HG02610 (cell line): Measurements from ENCODE around the gene SYT6.
A peak's percentile ranks its signal among the peaks of the same experiment; 100 is the strongest.

Source experiments
- ATAC-seq: cut with Tn5 transposase; IDR thresholded peaks from one replicate; pipeline ENCODE4 v1.9.1; 2021; ENCODE audit warnings: mild to moderate bottlenecking, moderate library complexity; ENCODE audit not compliant: unreplicated experiment

SYT6 gene, protein sequence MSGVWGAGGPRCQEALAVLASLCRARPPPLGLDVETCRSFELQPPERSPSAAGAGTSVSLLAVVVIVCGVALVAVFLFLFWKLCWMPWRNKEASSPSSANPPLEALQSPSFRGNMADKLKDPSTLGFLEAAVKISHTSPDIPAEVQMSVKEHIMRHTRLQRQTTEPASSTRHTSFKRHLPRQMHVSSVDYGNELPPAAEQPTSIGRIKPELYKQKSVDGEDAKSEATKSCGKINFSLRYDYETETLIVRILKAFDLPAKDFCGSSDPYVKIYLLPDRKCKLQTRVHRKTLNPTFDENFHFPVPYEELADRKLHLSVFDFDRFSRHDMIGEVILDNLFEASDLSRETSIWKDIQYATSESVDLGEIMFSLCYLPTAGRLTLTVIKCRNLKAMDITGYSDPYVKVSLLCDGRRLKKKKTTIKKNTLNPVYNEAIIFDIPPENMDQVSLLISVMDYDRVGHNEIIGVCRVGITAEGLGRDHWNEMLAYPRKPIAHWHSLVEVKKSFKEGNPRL

DNA sequence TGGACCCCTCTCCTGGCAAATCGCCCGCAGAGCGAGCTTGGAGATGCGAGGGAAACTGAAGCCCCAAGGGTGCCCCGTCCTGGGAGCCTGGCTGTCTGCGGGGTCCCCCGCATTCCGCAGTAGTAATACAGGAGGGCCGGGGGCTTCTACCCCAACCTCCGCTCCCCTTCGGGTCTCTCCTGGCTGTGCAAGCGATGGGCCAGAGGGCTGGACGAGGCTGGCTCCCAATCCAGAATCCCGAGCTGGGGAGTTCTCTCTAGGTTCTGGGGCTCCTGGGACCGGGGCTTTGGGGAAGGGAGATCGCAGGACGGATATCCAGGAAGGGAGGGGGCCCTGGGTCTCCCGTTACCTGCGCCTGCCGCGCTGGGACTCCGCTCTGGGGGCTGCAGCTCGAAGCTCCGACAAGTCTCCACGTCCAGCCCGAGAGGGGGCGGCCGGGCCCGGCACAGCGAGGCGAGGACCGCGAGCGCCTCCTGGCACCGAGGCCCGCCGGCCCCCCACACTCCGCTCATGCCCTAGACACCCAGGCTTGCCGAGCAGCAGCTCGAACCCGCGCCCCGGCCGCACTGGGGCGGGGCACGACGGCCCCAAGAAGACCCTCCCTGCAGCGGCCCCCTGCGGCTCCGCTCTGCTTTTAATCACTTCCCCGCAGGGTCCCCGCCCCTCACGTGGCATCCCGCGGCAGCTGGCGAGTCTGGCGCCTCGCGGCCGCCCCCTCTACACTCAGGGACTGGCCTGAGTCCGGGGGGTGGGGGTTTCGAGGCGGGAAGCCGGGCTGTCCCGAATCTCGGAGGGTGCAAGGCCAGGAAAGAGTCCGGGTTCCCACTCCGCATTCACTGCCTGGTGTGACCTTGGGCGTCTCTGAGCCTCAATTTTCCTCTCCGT is at the start of gene SYT6:
TSS of gene SYT6 (minus strand) at position 609 of the 885 bp plus-strand sequence. CDS start at position 512, 97 bp downstream.
- no peak for ATAC-seq

GRCh38 chr1:114201486-114201885 is 47.8 kb upstream of the SYT6 start:
- ATAC-seq = no peak

- no peak for ATAC-seq
Observed at GRCh38 chr1:114199017-114199594, 45.4 kb upstream of the SYT6 start.

DNA sequence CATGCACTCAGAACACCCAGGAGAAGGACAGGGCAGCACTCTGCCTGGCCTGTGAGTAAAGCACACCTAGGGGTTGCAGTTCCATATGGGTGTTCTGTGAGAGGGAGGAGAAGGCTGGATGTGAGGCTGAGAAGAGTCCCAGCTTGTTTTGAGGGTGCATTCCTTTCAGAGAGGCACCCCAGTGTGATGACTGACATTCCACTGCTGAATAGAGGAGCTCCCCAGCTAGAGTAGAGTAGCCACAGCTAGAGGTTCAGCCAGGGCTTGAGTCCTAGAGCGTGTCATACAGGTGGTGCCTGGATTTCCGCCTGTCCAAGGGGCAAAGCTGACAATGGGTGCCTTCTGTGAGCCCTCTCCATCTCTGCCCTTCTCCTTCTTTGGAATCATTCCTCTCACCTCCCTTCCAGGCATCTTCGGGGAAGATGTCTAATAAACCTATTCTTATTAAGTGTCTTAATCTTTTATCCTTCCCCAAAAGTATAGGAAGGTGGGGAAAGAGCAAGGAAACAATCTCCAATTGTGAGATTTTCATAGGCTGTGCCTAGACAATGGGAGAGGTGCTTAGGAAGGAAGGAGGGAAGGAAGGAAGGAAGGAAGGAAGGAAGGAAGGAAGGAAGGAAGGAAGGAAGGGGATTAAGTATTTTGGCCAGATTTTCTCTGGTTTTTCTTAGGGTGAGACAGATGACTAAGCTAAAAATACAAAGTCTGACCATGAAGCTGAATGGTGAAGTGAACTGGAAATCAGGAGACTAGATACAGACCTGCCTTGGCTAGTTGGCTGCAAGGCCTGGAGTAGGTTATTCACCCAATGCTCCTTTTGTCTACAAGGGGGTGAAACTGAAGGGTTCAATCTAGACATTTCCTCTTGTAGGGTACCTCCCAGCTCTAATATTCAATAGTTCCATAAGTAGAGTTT is 43.6 kb upstream of the SYT6 start:
- no peak for ATAC-seq

- no peak for ATAC-seq
Observed at GRCh38 chr1:114195819-114196218, 42.1 kb upstream of the SYT6 start.

DNA sequence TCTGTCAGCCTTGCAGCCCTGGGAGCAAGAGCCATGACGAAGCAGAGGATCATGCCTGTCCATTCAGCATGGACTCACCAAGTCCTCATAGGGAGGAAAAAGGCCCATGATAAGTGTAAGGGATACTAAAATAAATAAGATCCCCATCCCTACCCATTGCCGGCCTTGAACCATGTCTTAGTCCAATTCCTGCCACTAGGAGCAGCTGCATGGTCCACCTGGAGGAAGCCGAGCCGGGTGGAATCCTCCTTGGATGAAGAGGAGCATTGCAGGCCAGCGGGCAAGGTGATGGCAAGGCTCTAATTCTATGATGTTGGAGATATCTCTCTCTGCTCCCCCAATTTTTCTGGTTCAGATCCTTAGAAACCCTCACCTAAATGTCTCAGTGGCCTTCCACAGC is 38.7 kb upstream of the SYT6 start:
- ATAC-seq = no peak

DNA sequence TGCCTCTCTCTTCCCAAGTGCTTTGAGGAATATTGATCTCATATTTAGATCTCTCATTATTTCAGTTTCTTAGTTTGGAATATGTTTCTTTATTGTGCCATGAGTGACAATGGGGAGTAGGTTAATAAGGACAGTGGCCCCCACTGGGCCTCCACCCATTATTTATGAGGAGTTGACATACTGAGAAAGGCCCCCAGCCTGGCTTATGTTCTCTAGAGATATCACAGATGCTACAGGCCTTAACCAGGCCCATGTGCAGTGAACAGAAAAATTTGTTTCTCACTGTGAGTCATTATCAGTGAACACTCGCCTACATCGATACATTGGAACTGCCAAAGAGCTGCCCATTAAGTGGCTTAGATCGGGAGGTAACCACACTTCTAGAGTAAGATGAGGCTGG is 35.7 kb upstream of the SYT6 start:
- no peak for ATAC-seq

- ATAC-seq = no peak
Observed at GRCh38 chr1:114181356-114181755, 27.7 kb upstream of the SYT6 start.

DNA sequence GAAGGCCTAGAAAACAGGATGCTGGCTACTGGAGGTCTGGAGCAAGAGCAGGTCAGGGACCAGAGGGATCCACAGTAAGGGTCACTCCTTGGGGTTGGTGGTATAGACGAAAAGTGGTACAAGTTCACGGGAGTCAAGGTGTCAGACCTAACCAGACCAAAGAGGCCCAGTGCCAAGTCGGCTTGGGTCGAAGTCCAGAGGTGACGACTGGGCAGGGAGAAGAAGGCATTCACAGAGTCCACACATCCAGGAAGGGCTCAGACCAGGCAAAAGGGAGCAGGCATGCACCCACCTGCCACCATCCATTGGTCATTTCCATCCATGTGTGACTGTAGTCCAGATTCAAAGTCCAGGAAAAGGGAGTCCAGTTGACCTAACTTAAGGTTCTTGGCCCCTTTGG is 27.1 kb upstream of the SYT6 start:
- no peak for ATAC-seq

DNA sequence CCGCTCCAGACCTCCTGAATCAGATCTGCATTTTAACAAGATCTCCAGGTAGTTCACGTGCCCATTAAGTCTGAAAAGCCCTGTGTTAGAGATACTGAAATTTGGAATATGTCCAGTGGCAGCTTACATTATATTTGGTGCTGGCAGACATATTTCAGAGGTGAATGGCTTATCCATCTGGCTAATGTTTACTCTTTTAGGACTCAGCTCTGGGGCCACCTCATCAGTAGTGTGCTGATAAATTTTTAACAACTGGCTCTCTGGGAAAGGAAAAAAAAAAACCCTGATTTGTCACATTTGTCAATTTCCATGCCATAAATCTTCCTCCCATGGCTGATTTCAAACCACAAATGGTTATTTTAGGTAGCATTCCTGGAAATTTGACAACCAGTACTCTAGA is 25.3 kb upstream of the SYT6 start:
- no peak for ATAC-seq

DNA sequence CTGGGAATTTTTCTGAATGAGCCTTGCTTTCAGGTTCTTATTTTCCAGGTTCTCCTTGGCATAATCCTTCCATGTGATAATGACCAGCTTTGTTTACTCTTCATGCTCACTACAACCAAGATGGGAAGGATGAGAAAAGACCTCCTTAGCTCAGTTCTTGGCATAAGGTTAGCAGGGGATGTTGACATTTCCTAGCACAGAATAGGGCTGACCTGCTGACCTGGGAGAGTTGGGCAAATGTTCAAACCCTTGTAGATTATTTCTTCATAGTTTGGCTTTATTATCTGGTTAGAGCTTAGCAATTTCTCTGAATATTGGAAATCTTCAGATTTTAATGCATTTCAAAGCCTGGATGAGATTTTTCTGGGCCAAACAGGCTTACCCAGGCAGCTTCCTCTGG is 23.6 kb upstream of the SYT6 start:
- ATAC-seq = no peak

DNA sequence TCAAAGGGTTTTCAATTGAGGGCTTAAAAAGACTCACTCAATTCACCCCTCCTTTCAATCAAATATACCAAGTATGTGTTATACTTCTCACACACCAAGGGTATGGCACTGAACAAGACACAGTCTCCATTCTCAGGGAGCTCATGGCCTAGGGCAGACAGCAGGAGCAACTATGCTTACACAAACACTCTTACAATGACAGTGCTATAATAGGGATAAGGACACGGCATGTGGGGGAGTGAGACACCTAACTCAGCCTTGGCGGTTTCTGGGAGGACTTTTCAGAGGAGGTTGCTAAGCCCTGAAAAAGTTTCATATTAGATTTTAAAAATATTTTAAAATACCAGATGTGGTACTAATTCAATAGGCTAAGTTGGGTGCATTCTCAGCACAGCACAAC is 22.7 kb upstream of the SYT6 start:
- no peak for ATAC-seq

GRCh38 chr1:114173680-114174079 is 20.0 kb upstream of the SYT6 start:
- ATAC-seq = no peak

DNA sequence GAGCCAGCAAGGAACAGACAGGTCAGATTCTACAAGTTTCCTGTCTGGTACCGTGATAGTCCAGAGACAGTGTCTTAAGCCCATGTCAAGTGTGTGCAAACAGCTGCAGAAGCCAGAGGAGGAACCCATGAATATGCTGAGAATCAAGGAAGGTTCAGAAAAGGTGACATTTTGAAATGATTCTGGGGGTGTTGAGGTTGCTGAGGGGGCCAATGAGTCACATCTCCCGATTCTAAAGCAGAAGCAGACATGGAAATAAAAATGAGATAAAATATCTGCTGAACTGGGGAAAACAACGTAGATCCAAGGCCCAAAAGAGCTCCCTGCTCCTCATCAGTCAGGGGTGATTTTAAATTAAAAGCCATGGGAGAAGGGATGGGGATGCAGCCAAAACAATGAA is 15.8 kb upstream of the SYT6 start:
- ATAC-seq = no peak

DNA sequence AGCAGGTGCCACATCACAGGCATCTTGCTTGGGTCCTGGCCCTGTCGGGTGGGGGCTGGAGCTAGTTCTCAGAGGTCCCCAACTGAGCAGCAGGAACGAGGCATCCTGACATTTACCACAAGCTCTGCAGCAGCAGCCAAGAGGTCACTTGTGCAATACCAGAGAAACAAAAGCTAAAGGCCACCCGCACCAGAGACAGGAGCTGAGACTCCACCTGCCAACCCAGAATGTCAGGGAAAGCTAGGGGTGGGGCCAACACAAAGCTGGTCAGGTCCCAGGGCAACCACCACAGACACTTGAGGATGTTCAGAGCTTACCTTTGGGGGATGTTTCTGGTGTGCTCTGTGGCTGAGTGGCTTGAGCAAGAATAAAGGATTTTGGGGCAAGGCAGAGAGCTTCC is 13.6 kb upstream of the SYT6 start:
- ATAC-seq = no peak

DNA sequence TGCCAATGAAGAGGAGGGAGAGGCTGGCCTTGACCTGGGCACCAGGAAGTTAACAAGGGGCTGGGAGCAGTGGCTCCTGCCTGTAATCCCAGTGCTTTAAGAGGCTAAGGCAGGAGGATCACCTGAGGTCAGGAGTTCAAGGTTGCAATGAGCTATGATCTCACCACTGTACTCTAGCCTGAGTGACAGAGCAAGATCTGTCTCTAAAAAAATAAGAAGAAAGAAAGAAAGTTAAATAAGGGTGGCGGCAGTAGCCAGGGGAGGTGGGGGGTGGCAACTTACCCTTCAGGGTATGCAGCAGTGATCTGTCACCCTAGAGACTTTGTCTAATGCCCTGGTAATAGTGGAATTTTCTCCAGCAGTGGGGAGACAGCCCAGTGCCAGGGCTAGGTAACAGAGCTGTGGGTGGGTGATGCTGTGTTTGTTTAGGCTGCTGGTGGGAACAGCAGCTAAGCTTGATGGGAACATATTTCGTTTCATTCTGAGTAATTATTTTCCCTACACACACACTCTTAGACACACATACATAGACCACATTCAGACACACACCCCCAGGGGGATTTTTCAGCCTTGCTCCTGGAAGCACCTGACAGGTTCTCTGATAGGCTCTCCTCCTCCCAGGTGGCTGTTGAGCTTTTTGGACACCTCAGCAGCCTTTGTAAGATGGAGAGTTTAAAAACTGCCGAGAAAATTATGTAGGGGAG is 11.3 kb upstream of the SYT6 start:
- ATAC-seq = peak; percentile 76

DNA sequence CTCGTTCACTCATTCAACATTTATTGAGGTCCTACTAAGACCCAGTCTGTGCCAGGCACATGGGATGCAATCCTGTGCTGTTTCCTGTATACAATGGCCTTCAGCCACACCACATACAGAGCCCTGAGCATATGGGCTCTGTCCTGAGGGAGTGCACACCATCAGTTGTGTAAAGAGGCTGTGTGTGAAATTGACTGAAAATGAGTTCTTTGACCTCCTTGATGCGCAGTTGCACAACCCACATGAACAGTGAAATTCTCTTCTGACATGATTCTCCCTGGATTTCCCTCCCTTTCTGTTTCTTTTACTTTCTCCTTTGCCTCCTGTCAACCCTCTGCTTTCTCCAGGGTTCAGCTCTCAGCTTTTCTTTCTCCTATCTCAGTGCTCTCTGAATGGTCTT is 6.3 kb upstream of the SYT6 start:
- no peak for ATAC-seq

DNA sequence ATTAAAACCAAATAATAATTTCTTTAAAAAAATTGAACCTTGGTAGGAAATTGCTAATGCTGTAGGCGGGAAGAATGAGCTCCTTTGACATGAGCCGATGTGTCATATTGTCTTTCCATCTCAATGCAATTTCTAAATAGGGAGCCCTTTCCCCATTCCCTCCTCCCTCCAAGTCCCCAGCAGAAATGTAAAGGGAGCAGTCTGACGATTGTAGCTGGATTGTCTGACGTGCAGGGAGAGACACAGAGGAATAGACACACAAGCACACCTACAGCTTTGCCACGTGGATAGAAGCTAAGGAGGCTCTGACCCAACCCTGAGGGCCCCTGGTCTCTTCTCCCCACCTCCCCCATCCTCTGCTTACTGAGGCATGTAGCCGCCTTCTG is 3.6 kb upstream of the SYT6 start:
- no peak for ATAC-seq

GRCh38 chr1:114156538-114157274 is 3.0 kb upstream of the SYT6 start:
- no peak for ATAC-seq
